Activated naive CD8-positive, alpha-beta T cell treated with anti-CD3 and anti-CD28 coated beads, Interleukin-2, amount 50 U/mL, for 24 hours (primary cell): ENCODE data around the gene STMND1.
"Not testable (repeated sequence)": the region's sequence is repeated elsewhere in the genome, so short reads cannot be mapped to it uniquely, and the experiment has no call there.

ENCODE experiments used
- ATAC-seq: fragments of 150-1000 bp; cut with Tn5 transposase; one replicate; pipeline ENCODE4 v1.10.0; 2021
- DNase-seq: peaks from one replicate; pipeline ENCODE4 v3.0.0; 2021
- H3K27ac Mint-ChIP-seq: one replicate; pipeline ENCODE4 v1.8.0; 2021; ENCODE audit warnings: mild to moderate bottlenecking, mixed read lengths
- H3K27me3 Mint-ChIP-seq: one replicate; pipeline ENCODE4 v1.8.0; 2021; ENCODE audit warnings: mixed read lengths
- H3K36me3 Mint-ChIP-seq: one replicate; pipeline ENCODE4 v1.8.0; 2021; ENCODE audit warnings: low read depth, mixed read lengths
- H3K4me1 Mint-ChIP-seq: one replicate; pipeline ENCODE4 v1.8.0; 2021; ENCODE audit warnings: mixed read lengths
- H3K4me3 Mint-ChIP-seq: one replicate; pipeline ENCODE4 v1.8.0; 2021; ENCODE audit warnings: mild to moderate bottlenecking, moderate library complexity, mixed read lengths
- H3K9me3 Mint-ChIP-seq: one replicate; pipeline ENCODE4 v1.8.0; 2021; ENCODE audit warnings: mixed read lengths

The STMND1 gene

GRCh38 chr6:17101422-17102257 lies at the start of gene STMND1:
STMND1 (plus strand) TSS chr6:17102050; CDS start chr6:17102258, 208 bp downstream.
- DNase-seq (no peak), ATAC-seq (no peak)
- peak within 1 kb of the TSS; percentile 64 for H3K4me3 Mint-ChIP-seq
- no peak within 1 kb of the TSS for H3K27ac Mint-ChIP-seq
- H3K27me3 Mint-ChIP-seq = peaks cover 60% of the 10 kb centered on the region
- no peaks in the 10 kb centered on the region for H3K36me3 Mint-ChIP-seq
- peaks cover 7% of the 10 kb centered on the region for H3K4me1 Mint-ChIP-seq
- no peaks in the 10 kb centered on the region for H3K9me3 Mint-ChIP-seq

- ATAC-seq = no peak
- H3K4me3 Mint-ChIP-seq = no peak overlapping the region
- no peak overlapping the region for H3K27ac Mint-ChIP-seq
These were observed 47.2 kb upstream of the STMND1 start for GRCh38 chr6:17054647-17055046.

GRCh38 chr6:17057322-17057721 lies 44.5 kb upstream of the STMND1 start:
- H3K36me3 Mint-ChIP-seq = no peaks in the 10 kb centered on the region
- H3K27ac Mint-ChIP-seq = no peak overlapping the region
- H3K4me3 Mint-ChIP-seq = no peak overlapping the region
- DNase-seq = no peak
- no peak for ATAC-seq
- H3K4me1 Mint-ChIP-seq = no peaks in the 10 kb centered on the region
- H3K9me3 Mint-ChIP-seq = no peaks in the 10 kb centered on the region
- peaks cover 17% of the 10 kb centered on the region for H3K27me3 Mint-ChIP-seq

More at GRCh38 chr6:17054647-17055046, 47.2 kb upstream of the STMND1 start:
- Mint-ChIP-seq H3K36me3 (no peaks in the 10 kb centered on the region), H3K9me3 (no peaks in the 10 kb centered on the region), H3K4me1 (no peaks in the 10 kb centered on the region), H3K27me3 (peaks cover 9% of the 10 kb centered on the region)
- DNase-seq = no peak

DNA sequence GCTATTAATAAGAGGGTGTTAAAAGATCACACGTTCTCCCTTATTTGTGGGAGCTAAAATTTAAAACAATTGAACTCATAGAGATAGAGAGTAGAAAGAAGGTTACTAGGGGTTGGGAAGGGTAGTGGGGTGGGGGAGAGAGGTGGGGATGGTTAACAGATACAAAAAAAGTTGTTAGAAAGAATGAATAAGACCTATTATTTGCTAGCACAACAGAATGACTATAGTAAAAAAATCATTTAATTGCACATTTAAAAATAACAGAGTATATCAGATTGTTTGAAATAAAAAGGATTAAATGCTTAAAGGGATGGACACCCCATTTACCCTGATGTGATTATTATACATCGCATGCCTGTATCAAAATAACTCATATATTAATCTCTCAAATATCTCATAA lies 43.3 kb upstream of the STMND1 start:
- H3K9me3 Mint-ChIP-seq = no peaks in the 10 kb centered on the region
- H3K4me1 Mint-ChIP-seq = no peaks in the 10 kb centered on the region
- no peak overlapping the region for H3K4me3 Mint-ChIP-seq
- H3K36me3 Mint-ChIP-seq = no peaks in the 10 kb centered on the region
- no peak overlapping the region for H3K27ac Mint-ChIP-seq
- DNase-seq (no peak), ATAC-seq (no peak)
- H3K27me3 Mint-ChIP-seq = peaks cover 24% of the 10 kb centered on the region

DNA sequence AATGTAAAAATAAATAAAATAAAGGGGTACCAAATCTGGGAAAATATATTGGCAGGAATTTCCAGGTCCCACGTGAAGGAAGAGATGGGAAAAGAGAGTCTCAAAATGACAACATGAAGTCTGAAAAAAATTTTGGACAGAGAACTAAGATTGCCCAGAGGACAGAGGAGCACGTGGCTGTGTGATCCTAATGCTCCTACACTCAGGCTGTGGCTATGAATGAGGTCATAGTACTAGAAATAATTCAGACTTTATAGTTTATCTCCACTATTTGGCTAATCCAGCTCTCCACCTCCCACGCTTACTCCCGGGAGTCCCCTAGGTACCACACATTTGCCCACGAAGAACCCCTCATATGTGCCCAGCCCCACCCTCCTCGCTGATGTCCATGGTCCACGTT lies 42.8 kb upstream of the STMND1 start:
- H3K27ac Mint-ChIP-seq = no peak overlapping the region
- DNase-seq = no peak
- peaks cover 25% of the 10 kb centered on the region for H3K27me3 Mint-ChIP-seq
- H3K4me1 Mint-ChIP-seq = no peaks in the 10 kb centered on the region
- no peak overlapping the region for H3K4me3 Mint-ChIP-seq
- H3K36me3 Mint-ChIP-seq = no peaks in the 10 kb centered on the region
- ATAC-seq = no peak
- H3K9me3 Mint-ChIP-seq = no peaks in the 10 kb centered on the region

- no peak overlapping the region for H3K27ac Mint-ChIP-seq
These were observed 42.0 kb upstream of the STMND1 start for GRCh38 chr6:17059850-17060249.

GRCh38 chr6:17061097-17061496 lies 40.8 kb upstream of the STMND1 start:
- H3K27ac Mint-ChIP-seq = no peak overlapping the region
- no peaks in the 10 kb centered on the region for H3K9me3 Mint-ChIP-seq
- DNase-seq = no peak
- H3K4me3 Mint-ChIP-seq = no peak overlapping the region
- no peaks in the 10 kb centered on the region for H3K4me1 Mint-ChIP-seq
- H3K36me3 Mint-ChIP-seq = no peaks in the 10 kb centered on the region
- ATAC-seq = no peak
- H3K27me3 Mint-ChIP-seq = peaks cover 32% of the 10 kb centered on the region

More at GRCh38 chr6:17059850-17060249, 42.0 kb upstream of the STMND1 start:
- H3K27me3 Mint-ChIP-seq = peaks cover 28% of the 10 kb centered on the region
- no peaks in the 10 kb centered on the region for H3K36me3 Mint-ChIP-seq
- H3K4me1 Mint-ChIP-seq = no peaks in the 10 kb centered on the region
- DNase-seq = no peak
- H3K9me3 Mint-ChIP-seq = no peaks in the 10 kb centered on the region
- ATAC-seq = no peak
- H3K4me3 Mint-ChIP-seq = no peak overlapping the region

DNA sequence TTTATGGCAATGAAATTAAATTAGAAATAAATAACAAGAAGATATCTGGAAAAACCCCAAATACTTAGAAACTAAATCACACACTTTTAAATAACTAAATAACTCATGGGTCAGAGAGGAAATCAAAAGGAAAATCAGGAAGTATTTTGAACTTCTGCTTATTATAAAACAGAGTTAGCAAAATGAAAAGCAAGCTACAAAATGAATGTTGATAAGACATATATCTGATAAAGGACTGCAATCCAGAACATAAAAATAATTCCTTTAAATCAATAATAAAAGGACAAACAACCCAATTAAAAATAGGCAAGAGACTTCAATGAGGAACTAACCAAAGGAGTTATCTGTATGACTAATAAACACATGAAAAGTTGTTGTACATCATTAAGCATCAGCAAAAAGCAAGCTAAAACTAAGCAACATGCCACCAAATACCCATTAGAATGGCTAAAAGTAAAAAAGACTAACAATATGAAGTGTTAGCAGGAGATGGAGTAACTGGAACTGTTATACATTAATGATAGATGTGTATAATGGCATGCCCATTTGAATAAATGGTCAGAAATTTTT lies 38.9 kb upstream of the STMND1 start:
- Mint-ChIP-seq H3K4me1 (no peaks in the 10 kb centered on the region), H3K27me3 (peaks cover 29% of the 10 kb centered on the region), H3K4me3 (no peak overlapping the region), H3K27ac (no peak overlapping the region), H3K36me3 (no peaks in the 10 kb centered on the region), H3K9me3 (no peaks in the 10 kb centered on the region)
- ATAC-seq = no peak
- no peak for DNase-seq

GRCh38 chr6:17064975-17065374 lies 36.9 kb upstream of the STMND1 start:
- Mint-ChIP-seq H3K27ac (no peak overlapping the region), H3K27me3 (peaks cover 22% of the 10 kb centered on the region), H3K36me3 (no peaks in the 10 kb centered on the region), H3K9me3 (peaks cover 8% of the 10 kb centered on the region), H3K4me3 (no peak overlapping the region), H3K4me1 (no peaks in the 10 kb centered on the region)
- ATAC-seq = no peak
- DNase-seq = no peak

- ATAC-seq = no peak
These were observed 35.2 kb upstream of the STMND1 start for GRCh38 chr6:17066610-17067009.

DNA sequence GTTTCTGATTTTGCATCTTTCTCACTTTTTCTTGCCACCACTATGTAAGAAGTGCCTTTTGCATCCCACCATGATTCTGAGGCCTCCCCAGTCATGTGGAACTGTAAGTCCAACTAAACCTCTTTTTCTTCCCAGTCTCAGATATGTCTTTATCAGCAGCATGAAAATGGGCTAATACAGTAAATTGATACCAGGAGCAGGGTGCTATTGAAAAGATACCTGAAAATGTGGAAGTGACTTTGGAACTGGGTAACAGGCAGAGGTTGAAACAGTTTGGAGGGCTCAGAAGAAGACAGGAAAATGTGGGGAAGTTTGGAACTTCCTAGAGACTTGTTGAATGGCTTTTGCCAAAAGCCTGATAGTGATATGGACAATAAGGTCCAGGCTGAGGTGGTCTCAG lies 32.9 kb upstream of the STMND1 start:
- not testable (repeated sequence) for H3K4me1 Mint-ChIP-seq, H3K27ac Mint-ChIP-seq, H3K4me3 Mint-ChIP-seq, H3K36me3 Mint-ChIP-seq, ATAC-seq, DNase-seq
- Mint-ChIP-seq H3K9me3 (peaks cover 18% of the 10 kb centered on the region), H3K27me3 (peaks cover 19% of the 10 kb centered on the region)

More at GRCh38 chr6:17066610-17067009, 35.2 kb upstream of the STMND1 start:
- no peak for DNase-seq
- H3K9me3 Mint-ChIP-seq = peaks cover 17% of the 10 kb centered on the region
- no peaks in the 10 kb centered on the region for H3K36me3 Mint-ChIP-seq
- no peak overlapping the region for H3K27ac Mint-ChIP-seq
- H3K4me3 Mint-ChIP-seq = no peak overlapping the region
- H3K4me1 Mint-ChIP-seq = no peaks in the 10 kb centered on the region
- peaks cover 23% of the 10 kb centered on the region for H3K27me3 Mint-ChIP-seq

DNA sequence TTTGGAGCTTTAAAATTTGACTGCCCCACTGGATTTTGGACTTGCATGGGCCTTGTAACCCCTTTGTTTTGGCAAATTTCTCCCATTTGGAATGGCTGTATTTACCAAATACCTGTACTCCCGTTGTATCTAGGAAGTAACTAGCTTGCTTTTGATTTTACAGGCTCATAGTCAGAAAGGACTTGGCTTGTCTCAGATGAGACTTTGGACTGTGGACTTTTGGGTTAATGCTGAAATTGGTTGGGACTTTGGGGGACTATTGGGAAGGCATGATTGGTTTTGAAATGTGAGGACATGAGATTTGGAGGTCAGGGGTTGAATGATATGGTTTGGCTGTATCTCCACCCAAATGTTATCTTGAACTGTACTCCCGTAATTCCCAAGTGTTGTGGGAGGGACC lies 31.4 kb upstream of the STMND1 start:
- not testable (repeated sequence) for DNase-seq, H3K4me3 Mint-ChIP-seq, H3K4me1 Mint-ChIP-seq, ATAC-seq, H3K27ac Mint-ChIP-seq, H3K36me3 Mint-ChIP-seq
- Mint-ChIP-seq H3K27me3 (peaks cover 25% of the 10 kb centered on the region), H3K9me3 (peaks cover 18% of the 10 kb centered on the region)

- H3K4me3 Mint-ChIP-seq, DNase-seq, ATAC-seq, H3K4me1 Mint-ChIP-seq, H3K27ac Mint-ChIP-seq, H3K36me3 Mint-ChIP-seq: not testable (repeated sequence)
- H3K27me3 Mint-ChIP-seq = peaks cover 25% of the 10 kb centered on the region
- peaks cover 23% of the 10 kb centered on the region for H3K9me3 Mint-ChIP-seq
These were observed 28.3 kb upstream of the STMND1 start for GRCh38 chr6:17073596-17073995.

DNA sequence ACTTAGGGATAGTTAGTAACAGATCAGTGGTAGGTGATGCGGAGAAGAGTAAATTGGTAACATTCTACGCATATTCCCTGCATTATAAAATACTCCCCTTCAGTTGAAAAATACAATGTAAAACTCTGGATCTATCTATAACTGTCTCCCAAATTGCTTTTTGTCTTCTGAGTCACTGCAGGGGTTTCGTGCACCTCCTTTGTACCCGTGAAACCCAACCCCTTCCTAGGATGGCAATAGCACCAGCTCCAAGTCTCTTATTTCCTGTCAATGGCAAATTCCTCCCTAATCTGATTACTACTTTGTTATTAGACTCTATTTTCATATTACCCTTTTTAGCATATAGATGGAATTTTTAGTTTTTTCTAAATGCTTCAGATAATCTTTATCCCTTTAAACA lies 20.6 kb upstream of the STMND1 start:
- H3K27ac Mint-ChIP-seq = no peak overlapping the region
- no peak for ATAC-seq
- no peak for DNase-seq
- H3K9me3 Mint-ChIP-seq = peaks cover 6% of the 10 kb centered on the region
- no peak overlapping the region for H3K4me3 Mint-ChIP-seq
- peaks cover 9% of the 10 kb centered on the region for H3K27me3 Mint-ChIP-seq
- no peaks in the 10 kb centered on the region for H3K36me3 Mint-ChIP-seq
- H3K4me1 Mint-ChIP-seq = no peaks in the 10 kb centered on the region

DNA sequence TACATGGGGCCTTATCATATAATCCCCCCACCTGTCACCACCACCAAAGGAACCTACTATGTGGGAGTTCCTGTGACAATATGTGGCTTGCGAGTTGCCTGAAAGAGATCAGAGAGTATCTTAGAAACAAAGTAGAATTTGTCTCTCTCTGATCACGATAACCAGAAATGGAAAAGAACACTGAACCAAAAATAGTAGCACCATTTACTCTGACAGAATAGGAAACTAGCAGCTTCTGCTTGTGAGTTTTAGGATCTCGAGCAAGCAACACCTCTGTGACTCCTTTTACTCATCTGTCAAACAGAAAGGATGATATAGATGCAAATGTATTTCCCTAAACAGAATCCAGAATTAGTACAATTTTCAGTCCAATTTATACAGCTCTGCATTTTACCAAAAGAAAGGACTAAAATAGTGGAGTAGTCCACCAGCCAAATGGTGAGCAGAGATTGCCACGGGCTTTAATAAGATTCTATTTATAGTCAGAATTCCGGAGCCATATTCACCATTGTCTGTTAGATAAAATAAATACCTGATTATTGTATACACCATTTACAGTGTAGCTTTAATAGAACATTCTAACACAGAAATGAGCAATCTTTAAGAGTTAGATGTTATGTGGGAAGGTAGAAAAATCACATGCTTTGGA lies 19.9 kb upstream of the STMND1 start:
- Mint-ChIP-seq H3K36me3 (no peaks in the 10 kb centered on the region), H3K27ac (no peak overlapping the region), H3K4me1 (no peaks in the 10 kb centered on the region), H3K9me3 (peaks cover under 1% of the 10 kb centered on the region), H3K4me3 (no peak overlapping the region), H3K27me3 (peaks cover 11% of the 10 kb centered on the region)
- ATAC-seq = no peak
- DNase-seq = no peak
